GM04503 (cell line): ENCODE results near the gene SSH3.

Experiments used
- DNase-seq: peaks from one replicate; pipeline ENCODE4 v3.0.0-alpha.2; 2012; ENCODE audit warnings: low read depth

Gene SSH3

DNA sequence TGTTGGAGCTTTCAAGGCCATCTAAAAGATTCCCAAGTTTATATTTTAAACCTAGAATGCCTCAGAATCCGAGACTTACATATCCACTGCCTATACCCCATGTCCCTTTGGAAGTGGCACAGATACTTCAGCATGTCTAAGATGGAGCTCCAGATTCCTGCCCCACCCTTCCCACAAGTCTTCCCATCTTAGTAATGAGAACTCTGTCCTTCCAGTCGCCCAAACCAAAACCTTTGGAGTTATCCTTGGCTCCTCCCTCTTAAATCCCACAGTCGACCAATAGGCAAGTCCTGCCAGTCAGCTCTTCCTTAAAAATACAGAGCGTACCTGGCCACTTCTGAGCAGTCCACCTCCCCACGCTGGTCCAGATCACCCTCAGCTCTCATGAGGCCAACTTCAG lies 45.7 kb downstream of the SSH3 start:
- DNase-seq: no peak

DNA sequence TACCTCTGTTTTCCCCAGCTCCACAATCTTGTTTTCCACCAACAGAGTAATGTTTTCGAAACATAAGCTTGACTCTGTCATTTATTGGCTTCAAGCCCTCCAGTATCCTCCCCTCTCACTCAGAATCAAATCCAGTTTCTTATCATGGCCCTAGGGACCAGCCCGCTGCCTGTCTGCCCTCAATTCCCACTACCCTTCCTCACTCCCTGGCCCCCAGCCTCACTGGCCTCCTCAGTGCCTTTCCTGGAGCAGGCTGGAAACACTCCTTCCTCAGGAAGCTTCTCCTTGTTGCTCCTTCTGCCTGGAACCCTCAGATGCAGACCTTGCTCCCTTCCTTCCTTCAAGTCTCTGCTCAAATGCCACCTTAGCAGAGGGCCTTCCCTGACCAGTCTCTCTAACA lies 46.1 kb downstream of the SSH3 start:
- DNase-seq: no peak

DNA sequence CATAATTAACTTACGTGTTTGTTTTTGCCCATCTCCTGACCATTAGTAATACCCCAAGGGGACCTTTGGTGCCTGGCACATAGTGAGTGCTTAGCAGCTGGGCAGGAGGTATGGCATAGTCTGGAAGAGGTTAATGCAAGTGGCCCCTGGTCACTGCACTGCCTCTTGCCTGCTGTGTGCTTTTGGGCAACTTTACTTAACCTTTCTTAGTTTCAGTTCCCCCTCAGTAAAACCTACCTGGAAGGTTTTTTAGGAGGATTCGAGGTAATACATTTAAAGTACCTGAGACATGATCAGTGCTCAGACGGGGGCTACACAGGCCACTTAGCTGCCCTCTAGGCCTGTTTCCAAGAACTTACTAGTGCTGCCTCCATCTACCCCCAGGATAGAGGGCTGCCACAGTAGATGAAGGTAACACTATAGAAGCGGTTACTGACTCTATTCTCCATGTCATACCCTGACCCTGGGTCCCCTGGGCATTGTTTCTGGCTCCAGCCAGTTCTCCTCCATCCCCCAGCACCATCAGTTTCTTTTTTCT lies 46.7 kb downstream of the SSH3 start:
- no peak for DNase-seq

DNA sequence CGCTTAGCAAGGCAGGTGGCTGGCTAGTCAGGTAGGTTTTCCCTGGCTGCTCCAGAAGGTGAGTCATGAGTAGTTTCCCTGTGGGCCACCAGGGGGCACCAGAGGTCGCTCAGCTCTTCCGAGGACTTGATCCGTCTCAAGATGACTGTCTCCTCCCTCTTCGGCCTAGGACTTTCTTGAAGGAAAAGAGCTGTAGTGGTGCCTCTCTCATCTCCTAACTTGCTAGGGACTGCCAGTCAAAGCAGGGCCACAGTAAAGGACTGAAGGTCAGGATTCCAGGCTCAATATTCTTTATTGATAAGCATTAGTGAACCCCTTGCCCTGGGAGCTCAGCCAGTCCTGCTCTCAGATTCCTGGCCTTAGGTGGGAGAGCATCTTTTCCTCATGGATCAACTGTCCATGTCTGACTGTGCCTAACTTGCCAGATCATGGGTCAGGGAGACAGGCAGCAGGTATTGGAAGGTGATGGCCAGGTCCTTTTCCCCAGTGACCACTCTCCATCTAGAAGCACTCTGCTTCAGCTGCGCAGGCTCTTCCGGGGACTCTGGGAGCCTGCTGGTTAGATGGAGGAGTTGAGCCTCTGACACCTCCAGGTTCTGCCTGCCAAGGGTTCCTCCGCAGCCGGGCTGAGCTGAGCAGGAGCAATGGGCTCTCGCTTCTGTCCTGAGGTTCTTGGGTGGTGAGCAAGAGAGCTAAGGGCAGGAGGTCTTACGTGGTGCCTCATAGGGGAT lies 48.1 kb downstream of the SSH3 start:
- no peak for DNase-seq

DNA sequence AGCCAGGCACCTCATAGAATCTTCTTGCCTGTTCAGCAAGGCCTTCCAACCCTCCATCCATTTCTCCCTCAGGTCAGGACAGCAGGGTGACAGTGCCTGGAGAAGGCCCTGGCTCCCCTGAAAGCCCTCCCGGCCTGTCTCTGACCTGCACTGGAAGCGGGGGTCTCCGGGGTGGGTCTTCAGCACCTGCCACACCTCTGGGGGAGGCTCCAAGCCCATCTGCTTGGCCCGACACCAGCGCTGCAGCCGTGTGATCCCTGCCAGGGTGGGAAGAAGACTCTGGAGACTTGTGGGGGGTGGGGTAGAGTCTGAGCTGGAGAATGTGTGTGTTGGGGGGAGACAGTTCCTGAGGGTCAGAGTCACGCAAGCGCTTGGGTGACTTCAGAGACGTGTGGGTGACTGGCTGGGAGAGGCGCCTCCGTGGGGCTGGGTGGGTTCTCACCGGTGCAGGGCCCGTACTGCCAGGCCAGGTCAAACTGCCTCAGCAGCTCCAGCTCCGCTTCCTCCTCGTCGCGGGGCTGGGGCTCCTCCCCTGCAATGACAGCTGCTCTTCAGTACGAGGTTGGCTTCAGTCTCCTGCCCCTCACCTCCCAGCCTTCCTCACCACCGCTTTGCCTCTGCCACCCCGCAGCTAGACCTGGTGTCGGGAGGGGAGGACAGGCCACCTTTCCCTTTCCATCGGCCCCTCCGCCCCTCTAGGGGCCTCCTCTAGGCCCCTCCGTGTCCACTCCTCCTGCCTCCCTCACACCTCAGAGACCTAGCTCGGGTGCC lies 49.4 kb downstream of the SSH3 start:
- DNase-seq: no peak

DNA sequence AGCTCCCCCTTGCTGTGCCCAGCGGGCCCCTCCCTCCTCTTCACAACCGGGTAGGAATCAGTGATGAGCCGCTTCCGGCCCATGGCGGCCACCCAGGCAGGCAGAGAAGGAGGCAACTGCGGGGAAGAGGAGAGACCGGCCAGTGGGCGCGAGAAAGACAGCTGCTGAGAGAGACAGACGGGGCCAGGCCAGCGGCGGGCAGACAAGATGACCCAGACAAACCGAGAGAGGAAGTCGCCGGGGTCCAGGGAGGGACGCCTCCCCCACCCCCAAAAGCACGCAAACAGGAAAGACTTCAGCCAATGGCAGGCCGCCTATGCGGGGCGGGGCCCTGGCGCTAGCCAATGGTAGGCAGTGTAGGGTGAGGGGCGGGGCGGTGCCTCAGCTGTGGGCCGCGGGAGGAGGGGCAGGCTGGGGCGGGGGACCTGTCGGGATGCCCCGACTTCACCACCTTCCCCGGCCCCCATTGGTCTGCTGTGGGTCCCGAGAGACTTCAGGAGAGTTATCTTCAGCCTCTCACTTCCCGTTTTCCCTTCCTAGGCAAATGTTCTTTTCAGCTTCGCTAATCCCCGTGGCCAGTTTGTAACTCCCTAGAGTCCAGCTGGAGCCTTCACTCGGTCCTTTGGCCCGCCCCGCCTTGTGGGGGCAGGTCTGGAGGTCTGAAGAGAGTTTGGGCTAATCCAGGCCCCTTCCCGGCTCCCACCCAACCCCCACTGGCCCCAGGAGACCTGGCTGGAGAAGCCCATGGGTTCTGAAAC lies 50.2 kb downstream of the SSH3 start, which contains the start of gene POLD4:
Gene POLD4 (minus strand): TSS at position 230 of the 758 bp plus-strand sequence. CDS start 147 bp downstream, at position 83.
- DNase-seq: peak; percentile 87

DNA sequence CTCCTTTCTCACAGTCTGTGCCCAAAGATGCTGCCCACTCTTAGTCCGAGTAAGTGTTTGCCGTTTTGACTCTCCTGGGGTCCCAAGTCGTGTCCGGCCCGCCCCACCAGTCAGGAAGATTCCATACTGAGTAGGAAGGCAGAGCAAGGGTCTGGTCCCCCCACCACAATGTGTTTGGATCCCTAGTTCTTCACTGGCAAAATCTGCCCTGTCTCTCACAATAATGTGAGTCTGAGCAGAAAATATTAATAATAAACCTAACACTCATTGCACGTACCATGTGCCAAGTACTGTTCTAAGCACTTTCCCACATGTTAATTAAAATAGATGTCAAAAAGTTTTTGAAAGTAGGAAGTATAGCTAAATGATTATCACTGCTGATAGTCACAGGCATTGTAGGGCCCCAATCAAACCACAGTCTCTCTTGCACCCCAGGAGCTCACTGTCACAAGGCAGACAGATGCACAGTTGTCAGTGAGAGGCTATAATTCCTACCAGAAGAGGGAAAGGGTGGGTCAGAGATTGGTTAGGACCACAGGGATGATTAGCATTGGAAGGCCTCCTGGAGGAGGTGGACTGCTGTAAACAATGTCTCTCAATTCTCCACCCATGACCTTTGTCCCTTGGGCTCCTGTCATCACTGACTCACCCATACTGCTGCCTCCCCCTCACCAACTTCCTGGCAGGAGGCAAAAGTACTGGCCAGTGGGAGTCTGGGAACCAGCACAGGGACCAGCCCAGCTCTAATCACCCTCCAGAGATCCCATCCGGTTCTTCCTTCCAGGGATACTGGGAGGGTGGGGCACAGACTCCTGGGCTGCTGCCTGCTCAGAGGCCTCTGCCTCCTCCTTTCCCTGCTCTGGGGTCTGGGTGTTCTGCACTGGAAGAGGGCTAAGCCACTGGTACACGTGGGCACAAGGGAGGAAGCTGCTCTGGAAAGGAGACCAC lies 51.0 kb downstream of the SSH3 start:
- peak; percentile 95 for DNase-seq

DNA sequence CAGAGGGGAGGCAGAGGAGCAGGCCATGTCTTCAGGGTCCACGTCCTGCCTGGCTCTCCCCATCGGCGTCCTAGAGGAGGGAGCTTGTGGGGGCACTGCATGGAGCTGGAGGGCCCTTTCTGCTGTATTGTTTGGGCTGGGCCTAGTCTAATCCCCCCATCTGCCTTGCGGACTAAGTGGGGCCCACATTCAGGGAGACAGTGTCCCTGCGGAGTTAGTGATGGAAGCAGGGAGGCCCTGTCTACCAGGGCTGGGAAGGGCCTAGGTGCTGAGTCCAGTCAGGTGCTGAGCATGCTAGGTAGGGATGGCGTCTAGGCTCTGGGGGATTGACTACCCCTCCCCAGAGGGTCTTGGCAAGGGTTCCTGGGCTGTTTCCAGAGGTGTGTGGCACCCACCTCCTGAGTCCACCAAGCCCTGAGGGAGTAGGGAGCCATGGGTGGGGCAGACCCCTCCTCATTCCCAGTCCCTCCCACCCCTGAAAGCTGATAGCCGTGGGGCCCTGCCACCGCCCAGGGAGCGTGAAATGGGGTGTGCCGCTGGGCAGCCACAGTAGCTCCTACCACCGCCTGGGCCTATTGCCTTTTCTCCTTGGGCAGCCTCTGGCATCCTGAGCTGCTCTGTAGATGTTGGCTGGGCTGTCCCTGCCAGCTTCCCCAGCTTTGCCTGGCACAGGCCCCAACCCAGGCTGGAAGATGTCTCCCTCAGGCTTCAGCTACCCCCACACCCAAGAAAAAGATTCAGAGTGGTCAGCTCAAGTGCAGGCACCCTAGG lies 51.9 kb downstream of the SSH3 start:
- no peak for DNase-seq

DNA sequence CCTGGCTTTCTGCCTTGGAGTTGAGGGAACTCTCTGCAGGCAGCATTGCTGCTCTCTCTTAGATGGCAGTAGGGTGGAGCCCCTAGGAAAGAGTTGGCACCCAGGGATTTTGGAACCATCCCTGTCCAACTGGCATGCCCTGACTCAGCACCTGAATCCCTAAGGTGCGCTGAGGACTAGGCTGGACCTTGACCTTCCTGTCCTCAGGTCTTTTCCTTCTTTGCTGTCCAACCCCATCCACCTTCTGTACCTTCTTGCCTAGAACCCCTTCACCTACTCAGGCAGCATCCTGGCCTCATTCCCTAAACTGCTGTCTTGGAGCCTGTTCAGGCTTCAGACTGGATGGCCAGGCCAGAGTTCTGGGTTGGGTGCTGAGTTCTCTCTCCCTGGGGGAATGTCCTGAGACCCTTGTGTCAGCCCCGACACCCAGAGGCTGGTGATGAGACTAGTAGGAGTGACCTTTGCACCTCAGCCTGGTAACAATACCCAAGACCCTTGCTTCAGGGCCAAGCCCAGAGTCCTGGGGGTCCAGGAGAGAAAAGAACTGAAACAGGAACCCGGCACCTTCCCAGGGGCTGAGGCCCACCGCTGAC lies 52.6 kb downstream of the SSH3 start:
- no peak for DNase-seq

DNA sequence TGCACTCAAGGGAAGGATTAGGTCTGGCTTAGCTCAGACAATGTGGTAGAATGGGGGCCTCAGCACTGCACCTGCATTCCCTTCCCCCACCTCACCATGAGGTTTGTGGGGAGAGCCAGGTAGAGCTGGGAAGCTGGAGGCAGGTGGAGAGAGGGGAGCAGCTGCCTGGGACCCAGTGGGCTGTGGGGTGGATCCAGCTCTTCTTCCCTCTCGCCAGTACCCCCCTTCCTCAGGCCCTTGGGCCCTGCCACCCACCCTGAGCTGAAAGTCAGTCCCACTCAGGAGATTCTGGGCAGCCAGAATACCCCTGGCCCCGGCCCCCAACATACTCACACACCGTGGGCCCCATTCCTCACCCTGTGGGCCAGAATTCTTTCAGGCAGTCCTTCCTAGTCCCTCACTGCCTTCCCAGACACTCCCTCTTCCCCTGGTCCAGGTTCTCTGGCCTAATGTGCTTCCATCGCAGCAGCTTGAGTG lies 53.1 kb downstream of the SSH3 start:
- no peak for DNase-seq

DNA sequence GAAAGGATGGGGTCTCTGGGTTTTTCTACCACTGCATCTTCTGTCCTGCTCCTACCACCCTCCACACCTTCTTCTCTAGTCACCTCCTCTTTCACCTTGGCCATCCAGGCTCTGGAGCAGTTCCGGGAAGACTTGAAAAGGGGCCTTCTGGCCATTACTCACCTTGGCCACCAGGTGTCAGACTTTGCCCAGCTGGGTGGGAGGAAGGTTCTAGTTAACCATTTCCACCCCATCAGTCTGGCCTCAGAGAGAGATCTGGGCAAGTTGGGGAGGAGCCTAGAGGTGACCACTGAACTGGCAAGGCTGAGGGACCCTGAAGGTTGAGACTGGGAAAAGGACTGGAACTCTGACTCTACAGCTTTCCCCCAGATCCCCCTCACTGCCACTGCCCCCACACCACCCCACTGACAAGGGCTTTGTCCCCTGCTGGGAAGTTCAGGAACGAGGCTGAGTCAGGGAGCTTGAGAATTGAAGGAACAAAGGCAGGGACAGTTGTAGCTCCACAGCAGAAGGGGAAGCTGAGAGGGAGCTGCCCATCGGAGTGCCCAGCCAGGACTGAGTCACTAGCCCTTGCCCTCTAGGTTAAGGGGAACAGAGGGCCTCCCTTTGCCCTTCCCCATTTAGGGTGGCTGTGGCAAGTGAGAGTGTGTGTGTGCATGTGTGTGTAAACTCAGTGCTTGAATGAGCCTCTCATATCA lies 53.7 kb downstream of the SSH3 start:
- DNase-seq: no peak

DNA sequence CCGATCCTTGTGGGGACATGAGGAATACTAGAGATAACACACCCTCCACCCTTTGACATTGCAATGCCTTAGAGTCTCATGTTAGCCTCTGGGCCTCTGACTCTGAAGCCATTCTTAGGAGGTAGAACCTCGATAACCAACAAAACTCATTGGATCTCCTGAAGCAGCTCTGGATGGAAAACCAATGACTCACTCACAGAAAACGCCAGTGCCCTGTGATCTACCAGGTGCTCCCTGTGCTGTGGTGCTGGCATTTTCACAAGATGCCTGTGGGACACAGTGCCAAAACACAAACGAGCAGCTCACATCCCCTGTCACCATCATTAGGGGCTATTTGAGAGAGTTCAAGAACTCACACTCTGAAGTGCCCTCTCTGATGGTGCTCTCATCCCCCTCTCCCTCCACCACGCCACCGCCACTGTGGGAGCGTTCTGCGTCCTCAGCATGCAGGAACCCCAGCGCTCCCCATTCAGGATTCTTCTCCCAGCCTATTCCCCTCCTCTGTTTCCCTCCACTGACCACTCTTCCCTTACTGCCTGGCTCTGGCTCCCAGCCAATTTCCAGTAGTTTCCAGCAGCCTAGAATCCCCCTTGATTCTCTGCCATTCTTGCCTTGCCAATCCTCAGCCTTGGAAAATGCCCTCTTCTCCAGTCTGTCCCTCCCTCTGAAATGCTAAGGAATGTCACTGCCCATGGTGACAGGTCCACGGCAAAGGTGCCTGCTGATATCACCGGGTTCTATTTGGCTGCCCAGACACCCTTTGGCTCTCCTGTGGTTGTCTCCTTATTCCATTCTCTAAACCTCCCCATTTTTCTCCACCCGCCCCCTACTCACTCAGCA lies 54.7 kb downstream of the SSH3 start:
- no peak for DNase-seq
